ENCODE data around the gene DDR2.

- TF ChIP-seq CTCF (IDR thresholded peaks at IDR 0.05) = no peak
- TF ChIP-seq POLR2A (IDR thresholded peaks at IDR 0.05) = no peak
These were observed 41.9 kb downstream of the DDR2 start for GRCh38 chr1:162674034-162674608.
